ENCODE results near the gene TGIF2. TPM values are rescaled to one million over a fixed set of nuclear protein-coding genes. Genes with fewer than 3 reads are reported as not detected.

TGIF2 gene
- total and polyA plus RNA-seq, 2 of the 4 experiments (the other 2 are of a cell fraction): 9.7 to 12.7 TPM

DNA sequence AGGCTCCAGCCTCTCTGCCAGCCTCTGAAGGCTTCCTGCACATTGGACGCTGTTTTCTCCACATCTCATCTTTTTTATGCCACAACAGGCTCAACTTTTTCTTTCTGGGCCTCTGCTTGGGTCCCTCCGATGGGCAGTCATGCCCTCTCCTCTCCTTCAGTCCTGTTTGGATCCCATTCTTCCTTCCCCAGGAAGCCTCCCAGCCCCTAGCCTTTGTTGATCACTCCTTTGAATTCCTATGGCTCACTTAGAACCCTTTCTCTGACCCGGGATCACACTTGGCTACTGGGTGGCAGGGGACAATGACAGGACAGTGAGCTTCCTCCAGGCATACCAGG lies 68.1 kb downstream of the TGIF2 start:
- intact Hi-C loops (cut with micrococcal nuclease): no loop called here
- Histone ChIP-seq H3K4me3 (ENCODE audit: insufficient read depth, low read depth, low read length) (no peak overlapping the region), H3K9me1 (ENCODE audit: insufficient read depth, low read length) (no peaks in the 10 kb centered on the region)

More for the DNA sequence above, 68.1 kb downstream of the TGIF2 start:
- no TSS peak for BruUV-seq (replicated peaks)
- Histone ChIP-seq H3K27ac (ENCODE audit: insufficient read depth, low read length) (no peak overlapping the region), H3K27me3 (ENCODE audit: control insufficient read depth, insufficient read depth, low read length) (0 out of 2 replicates have a peak, but pooled peaks cover 1% of the 10 kb centered on the region), H3K18ac (ENCODE audit: low read depth, low read length) (no peak overlapping the region), H2AFZ (replicated peaks; ENCODE audit: low read length, poor library complexity) (no peak overlapping the region), H3K23ac (ENCODE audit: low read depth, low read length) (no peak overlapping the region), H3K14ac (replicated peaks; ENCODE audit: low read depth, low read length) (no peak overlapping the region), H3K36me3 (ENCODE audit: control insufficient read depth, insufficient read depth, low read length) (no peaks in the 10 kb centered on the region), H4K91ac (ENCODE audit: insufficient read depth, low read depth, low read length) (no peak overlapping the region), H3K4ac (ENCODE audit: low read depth, low read length) (no peak overlapping the region), H4K5ac (ENCODE audit: low read depth, low read length) (no peak overlapping the region), H2BK20ac (ENCODE audit: low read depth, low read length) (no peak overlapping the region), H2AK5ac (ENCODE audit: low read depth, low read length) (no peak overlapping the region), H2BK5ac (ENCODE audit: low read depth, low read length, poor library complexity, severe bottlenecking) (no peak overlapping the region), H4K20me1 (ENCODE audit: insufficient read depth, low read length) (no peaks in the 10 kb centered on the region), H4K8ac (ENCODE audit: low read depth in 2 of 2, low read length in 2 of 2) (no peak overlapping the region), H3K4me2 (ENCODE audit: low read depth, low read length) (no peak overlapping the region), H3K4me1 (ENCODE audit: control insufficient read depth, insufficient read depth, low read length) (no peaks in the 10 kb centered on the region), H3K56ac (ENCODE audit: extremely low read depth, insufficient read depth, low read length) (no peak overlapping the region), H2BK120ac (ENCODE audit: low read depth, low read length) (no peak overlapping the region), H2BK15ac (ENCODE audit: low read depth, low read length) (no peak overlapping the region), H2AK9ac (replicated peaks; ENCODE audit: low read depth, low read length, poor library complexity) (no peak overlapping the region), H3K9me3 (ENCODE audit: control insufficient read depth, insufficient read depth, low read length) (no peaks in the 10 kb centered on the region), H3K9ac (ENCODE audit: low read depth, low read length) (no peak overlapping the region), H3K79me1 (ENCODE audit: low read depth in 1 of 2, low read length in 2 of 2) (no peaks in the 10 kb centered on the region)
- in situ Hi-C loops (cut with MboI; ENCODE audit: low sequenced_read_pairs): no loop called here
- DNase-seq: no peak
- CTCF ChIA-PET: no interaction called here
- no peak for ATAC-seq (ENCODE audit: low read depth)
- POLR2A ChIA-PET (ENCODE audit: unreplicated experiment): no interaction called here
- dilution Hi-C loops (cut with HindIII; ENCODE audit: low sequenced_read_pairs, unreplicated experiment): no loop called here
- WGBS, 2 experiments (ENCODE audit: extremely low coverage in 2 of 2, insufficient read length in 1 of 2): 75% methylated on average over 1 of the region's 3 CpGs; no CpG with 5 or more reads in 1 of the 2 experiments
- no peak for TF ChIP-seq MAZ (IDR thresholded peaks at IDR 0.05; ENCODE audit: borderline replicate concordance, low read depth, low read length)
- TF ChIP-seq MXI1 (IDR thresholded peaks at IDR 0.05; ENCODE audit: borderline replicate concordance, low read depth, low read length): no peak
- TF ChIP-seq FOS (IDR thresholded peaks at IDR 0.05; ENCODE audit: low read depth, low read length): no peak
- no peak for TF ChIP-seq NFE2L2 (IDR thresholded peaks at IDR 0.05; ENCODE audit: low read depth, low read length)
- TF ChIP-seq, protein P1, sequence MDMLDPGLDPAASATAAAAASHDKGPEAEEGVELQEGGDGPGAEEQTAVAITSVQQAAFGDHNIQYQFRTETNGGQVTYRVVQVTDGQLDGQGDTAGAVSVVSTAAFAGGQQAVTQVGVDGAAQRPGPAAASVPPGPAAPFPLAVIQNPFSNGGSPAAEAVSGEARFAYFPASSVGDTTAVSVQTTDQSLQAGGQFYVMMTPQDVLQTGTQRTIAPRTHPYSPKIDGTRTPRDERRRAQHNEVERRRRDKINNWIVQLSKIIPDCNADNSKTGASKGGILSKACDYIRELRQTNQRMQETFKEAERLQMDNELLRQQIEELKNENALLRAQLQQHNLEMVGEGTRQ (IDR thresholded peaks at IDR 0.05; ENCODE audit: low read depth, low read length): no peak
- no peak for TF ChIP-seq MAFK (IDR thresholded peaks at IDR 0.05; ENCODE audit: low read depth, low read length)
- TF ChIP-seq BHLHE40 (IDR thresholded peaks at IDR 0.05; ENCODE audit: low read depth, low read length): no peak
- no peak for TF ChIP-seq RCOR1 (IDR thresholded peaks at IDR 0.05; ENCODE audit: insufficient replicate concordance, low read length)
- TF ChIP-seq, protein P2, sequence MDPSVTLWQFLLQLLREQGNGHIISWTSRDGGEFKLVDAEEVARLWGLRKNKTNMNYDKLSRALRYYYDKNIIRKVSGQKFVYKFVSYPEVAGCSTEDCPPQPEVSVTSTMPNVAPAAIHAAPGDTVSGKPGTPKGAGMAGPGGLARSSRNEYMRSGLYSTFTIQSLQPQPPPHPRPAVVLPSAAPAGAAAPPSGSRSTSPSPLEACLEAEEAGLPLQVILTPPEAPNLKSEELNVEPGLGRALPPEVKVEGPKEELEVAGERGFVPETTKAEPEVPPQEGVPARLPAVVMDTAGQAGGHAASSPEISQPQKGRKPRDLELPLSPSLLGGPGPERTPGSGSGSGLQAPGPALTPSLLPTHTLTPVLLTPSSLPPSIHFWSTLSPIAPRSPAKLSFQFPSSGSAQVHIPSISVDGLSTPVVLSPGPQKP (IDR thresholded peaks at IDR 0.05; ENCODE audit: borderline replicate concordance, low read depth, low read length): no peak
- no peak for TF ChIP-seq RFX5 (IDR thresholded peaks at IDR 0.05; ENCODE audit: low read depth, low read length)
- TF ChIP-seq SMC3 (IDR thresholded peaks at IDR 0.05; ENCODE audit: low read depth, low read length): no peak
- no peak for TF ChIP-seq CEBPB (IDR thresholded peaks at IDR 0.05; ENCODE audit: low read depth, low read length)
- TF ChIP-seq RAD21 (IDR thresholded peaks at IDR 0.05; ENCODE audit: low read length): no peak
- TF ChIP-seq, protein P3, sequence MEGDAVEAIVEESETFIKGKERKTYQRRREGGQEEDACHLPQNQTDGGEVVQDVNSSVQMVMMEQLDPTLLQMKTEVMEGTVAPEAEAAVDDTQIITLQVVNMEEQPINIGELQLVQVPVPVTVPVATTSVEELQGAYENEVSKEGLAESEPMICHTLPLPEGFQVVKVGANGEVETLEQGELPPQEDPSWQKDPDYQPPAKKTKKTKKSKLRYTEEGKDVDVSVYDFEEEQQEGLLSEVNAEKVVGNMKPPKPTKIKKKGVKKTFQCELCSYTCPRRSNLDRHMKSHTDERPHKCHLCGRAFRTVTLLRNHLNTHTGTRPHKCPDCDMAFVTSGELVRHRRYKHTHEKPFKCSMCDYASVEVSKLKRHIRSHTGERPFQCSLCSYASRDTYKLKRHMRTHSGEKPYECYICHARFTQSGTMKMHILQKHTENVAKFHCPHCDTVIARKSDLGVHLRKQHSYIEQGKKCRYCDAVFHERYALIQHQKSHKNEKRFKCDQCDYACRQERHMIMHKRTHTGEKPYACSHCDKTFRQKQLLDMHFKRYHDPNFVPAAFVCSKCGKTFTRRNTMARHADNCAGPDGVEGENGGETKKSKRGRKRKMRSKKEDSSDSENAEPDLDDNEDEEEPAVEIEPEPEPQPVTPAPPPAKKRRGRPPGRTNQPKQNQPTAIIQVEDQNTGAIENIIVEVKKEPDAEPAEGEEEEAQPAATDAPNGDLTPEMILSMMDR (conservative IDR thresholded peaks at IDR 0.05; ENCODE audit: low read depth, low read length): no peak

All from IMR-90 (cell line).